Astrocyte of the spinal cord (primary cell): ENCODE measurements around the gene ATP2B2.

Source experiments
- DNase-seq: peaks from one replicate; pipeline ENCODE4 v3.0.0; 2011; ENCODE audit warnings: low read depth, low spot score
- H3K4me3 ChIP-seq: 2 replicates; pipeline ENCODE4 v1.5.1; 2011; ENCODE audit warnings: low read depth, mild to moderate bottlenecking, low read length, moderate library complexity
- in situ Hi-C: cut with HindIII; loops from 2 replicates; pipeline ENCODE4 v1.10.0; 2017; ENCODE audit warnings: low sequenced_read_pairs
- TF ChIP-seq, protein P1 (sequence below): IDR thresholded peaks from 2 replicates; pipeline ENCODE4 v1.5.1; 2012; ENCODE audit warnings: low read depth, mild to moderate bottlenecking, low read length, inconsistent platforms

The ATP2B2 gene

DNA sequence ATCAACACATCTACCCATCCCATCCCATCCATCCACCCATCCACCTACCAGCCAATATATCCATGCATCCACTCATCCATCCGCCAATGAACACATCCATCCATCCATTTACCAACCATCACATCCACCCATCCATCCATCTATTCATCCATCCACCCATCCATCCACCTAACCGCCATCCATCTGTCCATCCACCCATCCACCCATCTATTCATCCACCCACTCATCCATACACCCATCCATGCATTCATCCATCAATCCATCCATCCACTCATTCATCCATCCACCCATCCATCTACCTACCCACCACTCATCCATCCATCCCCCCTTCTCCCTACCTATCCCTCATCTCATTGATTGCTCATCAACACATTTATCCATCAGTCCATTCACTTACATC, 136.9 kb downstream of the ATP2B2 start:
- H3K4me3 ChIP-seq: no peak overlapping the region
- in situ Hi-C loops: no loop called here
- TF ChIP-seq, protein P1, sequence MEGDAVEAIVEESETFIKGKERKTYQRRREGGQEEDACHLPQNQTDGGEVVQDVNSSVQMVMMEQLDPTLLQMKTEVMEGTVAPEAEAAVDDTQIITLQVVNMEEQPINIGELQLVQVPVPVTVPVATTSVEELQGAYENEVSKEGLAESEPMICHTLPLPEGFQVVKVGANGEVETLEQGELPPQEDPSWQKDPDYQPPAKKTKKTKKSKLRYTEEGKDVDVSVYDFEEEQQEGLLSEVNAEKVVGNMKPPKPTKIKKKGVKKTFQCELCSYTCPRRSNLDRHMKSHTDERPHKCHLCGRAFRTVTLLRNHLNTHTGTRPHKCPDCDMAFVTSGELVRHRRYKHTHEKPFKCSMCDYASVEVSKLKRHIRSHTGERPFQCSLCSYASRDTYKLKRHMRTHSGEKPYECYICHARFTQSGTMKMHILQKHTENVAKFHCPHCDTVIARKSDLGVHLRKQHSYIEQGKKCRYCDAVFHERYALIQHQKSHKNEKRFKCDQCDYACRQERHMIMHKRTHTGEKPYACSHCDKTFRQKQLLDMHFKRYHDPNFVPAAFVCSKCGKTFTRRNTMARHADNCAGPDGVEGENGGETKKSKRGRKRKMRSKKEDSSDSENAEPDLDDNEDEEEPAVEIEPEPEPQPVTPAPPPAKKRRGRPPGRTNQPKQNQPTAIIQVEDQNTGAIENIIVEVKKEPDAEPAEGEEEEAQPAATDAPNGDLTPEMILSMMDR: no peak
- DNase-seq: no peak

GRCh38 chr3:10367506-10367905, 137.9 kb downstream of the ATP2B2 start:
- in situ Hi-C loops: no loop called here
- TF ChIP-seq, protein P1: no peak
- DNase-seq: no peak

DNA sequence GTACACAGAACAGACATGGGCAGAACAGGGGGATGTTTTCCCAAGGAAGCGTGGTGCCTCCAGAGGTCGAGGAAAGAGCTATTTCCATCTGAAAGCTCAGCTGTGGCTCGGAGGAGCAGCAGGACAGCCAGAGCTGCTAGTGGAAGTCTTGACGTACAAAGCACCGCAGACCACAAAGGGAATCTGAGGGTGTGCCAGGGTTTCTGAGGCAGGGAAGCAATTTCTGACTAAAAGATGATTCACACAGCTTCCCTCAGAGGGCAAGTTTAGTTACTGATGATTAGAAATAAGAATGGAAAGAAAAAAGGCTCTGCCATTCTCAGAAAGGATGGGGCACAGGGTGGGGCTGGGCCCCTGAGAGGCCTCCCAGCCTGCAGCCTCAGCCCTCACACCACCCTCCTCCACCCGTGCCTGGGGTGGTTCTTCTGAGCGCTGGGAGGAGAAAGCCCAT, 138.7 kb downstream of the ATP2B2 start:
- TF ChIP-seq, protein P1: no peak
- no peak overlapping the region for H3K4me3 ChIP-seq
- DNase-seq: peak; percentile 100
- in situ Hi-C loops: no loop called here

More at GRCh38 chr3:10367506-10367905, 137.9 kb downstream of the ATP2B2 start:
- H3K4me3 ChIP-seq: no peak overlapping the region

GRCh38 chr3:10365791-10366190, 139.6 kb downstream of the ATP2B2 start:
- DNase-seq: peak; percentile 64
- TF ChIP-seq, protein P1: no peak
- H3K4me3 ChIP-seq: no peak overlapping the region
- in situ Hi-C loops: no loop called here

DNA sequence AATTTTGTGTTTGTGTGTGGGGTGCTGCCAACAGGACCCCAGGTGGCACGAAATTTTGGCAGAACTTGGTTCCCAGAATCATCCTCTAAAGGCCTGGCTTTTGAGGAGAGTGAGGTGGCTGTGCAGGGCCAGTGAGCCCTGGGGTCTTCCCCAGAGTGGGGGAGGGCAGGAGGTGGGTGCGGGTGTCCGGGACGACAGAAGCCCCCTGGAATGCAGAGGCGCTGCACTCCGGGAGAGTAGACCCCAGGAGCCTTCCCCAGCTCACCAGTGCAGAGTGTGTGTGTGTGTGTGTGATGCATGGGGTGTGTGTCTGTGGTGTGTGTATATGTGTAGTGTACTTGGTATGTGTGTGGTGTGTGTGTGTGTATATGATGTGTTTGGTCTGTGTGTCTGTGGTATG, 140.1 kb downstream of the ATP2B2 start:
- in situ Hi-C loops: no loop called here
- no peak for DNase-seq
- TF ChIP-seq, protein P1: no peak

DNA sequence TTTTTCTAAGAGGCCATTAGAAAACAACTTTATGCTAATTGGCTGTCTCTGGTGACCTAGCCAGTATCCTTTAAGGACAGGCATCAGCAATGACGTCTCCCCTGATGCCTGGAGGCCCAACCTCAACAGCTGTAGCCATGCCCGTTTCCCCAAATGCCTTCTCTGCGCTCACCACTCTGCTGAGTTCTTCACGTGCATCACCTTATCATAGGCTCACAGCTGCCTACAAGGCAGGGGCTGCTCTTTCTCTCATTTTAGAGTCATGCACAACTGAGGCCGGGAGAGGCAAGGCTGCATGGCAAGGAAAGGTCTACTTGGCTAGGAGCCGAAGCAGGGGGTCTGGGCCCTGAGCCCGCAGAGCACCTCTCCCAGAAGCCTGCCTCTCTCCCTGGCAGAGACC, 140.6 kb downstream of the ATP2B2 start:
- no peak for DNase-seq
- TF ChIP-seq, protein P1: no peak
- in situ Hi-C loops: no loop called here
- no peak overlapping the region for H3K4me3 ChIP-seq

More for the DNA sequence above, 140.1 kb downstream of the ATP2B2 start:
- no peak overlapping the region for H3K4me3 ChIP-seq

DNA sequence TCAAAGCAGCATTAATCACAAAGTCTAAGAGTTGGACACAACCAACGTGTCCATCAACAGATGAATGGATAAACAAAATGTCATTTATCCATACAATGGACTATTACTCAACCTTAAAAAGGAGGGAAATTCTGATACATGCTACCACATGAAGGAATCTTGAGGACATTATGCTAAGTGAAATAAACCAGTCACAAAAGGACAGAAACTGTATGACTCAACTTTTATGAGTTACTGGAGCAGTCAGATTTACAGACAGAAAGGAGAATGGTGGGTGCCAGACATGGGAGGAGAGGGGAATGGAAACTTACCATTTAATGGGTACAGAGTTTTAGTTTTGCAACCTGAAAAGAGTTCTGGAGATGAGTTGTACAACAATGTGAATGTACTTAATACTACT, 141.5 kb downstream of the ATP2B2 start:
- DNase-seq: no peak
- TF ChIP-seq, protein P1: no peak
- no peak overlapping the region for H3K4me3 ChIP-seq
- in situ Hi-C loops: no loop called here
